ENCODE data around the gene ZBTB18. TPM values are rescaled to one million over a fixed set of nuclear protein-coding genes. Genes with fewer than 3 reads are reported as not detected.

Gene ZBTB18
- polyA plus RNA-seq, 1 experiment: 12.7 TPM

GRCh38 chr1:244060117-244060516, 9.0 kb downstream of the ZBTB18 start:
- TF ChIP-seq CTCF (IDR thresholded peaks at IDR 0.05; ENCODE audit: low read depth, low read length): no peak
- POLR2A ChIA-PET: no interaction called here
- CTCF ChIA-PET: interaction anchor here (1.6 kb wide), 1 partner anchor 193 kb away, joined by 4 read pairs; no protein-coding TSS in a partner anchor
- H3K9me3 ChIP-seq (ENCODE audit: control insufficient read depth, insufficient read depth, low read length): no peaks in the 10 kb centered on the region
- no peak for DNase-seq (ENCODE audit: low read depth, low spot score)
- no peaks in the 10 kb centered on the region for H3K27me3 ChIP-seq (ENCODE audit: control insufficient read depth, insufficient read depth, low read length)
- H3K4me3 ChIP-seq (ENCODE audit: low read depth, low read length): no peak overlapping the region
- H3K27ac ChIP-seq (ENCODE audit: low read depth, low read length): no peak overlapping the region

- no peak for TF ChIP-seq CTCF (IDR thresholded peaks at IDR 0.05; ENCODE audit: low read depth, low read length)
- DNase-seq (ENCODE audit: low read depth, low spot score): no peak
- H3K27me3 ChIP-seq (ENCODE audit: control insufficient read depth, insufficient read depth, low read length): no peaks in the 10 kb centered on the region
- no peak overlapping the region for H3K27ac ChIP-seq (ENCODE audit: low read depth, low read length)
- no peaks in the 10 kb centered on the region for H3K9me3 ChIP-seq (ENCODE audit: control insufficient read depth, insufficient read depth, low read length)
- H3K4me3 ChIP-seq (ENCODE audit: low read depth, low read length): no peak overlapping the region
- ChIA-PET POLR2A (no interaction called here), CTCF (interaction anchor here (1.6 kb wide), 1 partner anchor 192 kb away, joined by 4 read pairs; no protein-coding TSS in a partner anchor)
Measured at GRCh38 chr1:244060686-244061085, 9.6 kb downstream of the ZBTB18 start.

GRCh38 chr1:244062156-244062725, 11.2 kb downstream of the ZBTB18 start:
- DNase-seq (ENCODE audit: low read depth, low spot score): no peak
- Histone ChIP-seq H3K27ac (ENCODE audit: low read depth, low read length) (no peak overlapping the region), H3K4me3 (ENCODE audit: low read depth, low read length) (no peak overlapping the region), H3K27me3 (ENCODE audit: control insufficient read depth, insufficient read depth, low read length) (no peaks in the 10 kb centered on the region), H3K9me3 (ENCODE audit: control insufficient read depth, insufficient read depth, low read length) (no peaks in the 10 kb centered on the region)
- ChIA-PET CTCF (interaction anchor here (1.1 kb wide), 1 partner anchor 237 kb away, joined by 3 read pairs; no protein-coding TSS in a partner anchor), POLR2A (no interaction called here)
- no peak for TF ChIP-seq CTCF (IDR thresholded peaks at IDR 0.05; ENCODE audit: low read depth, low read length)

GRCh38 chr1:244063498-244063897, 12.4 kb downstream of the ZBTB18 start:
- POLR2A ChIA-PET: no interaction called here
- TF ChIP-seq CTCF (IDR thresholded peaks at IDR 0.05; ENCODE audit: low read depth, low read length): no peak
- Histone ChIP-seq H3K9me3 (ENCODE audit: control insufficient read depth, insufficient read depth, low read length) (no peaks in the 10 kb centered on the region), H3K4me3 (ENCODE audit: low read depth, low read length) (no peak overlapping the region), H3K27ac (ENCODE audit: low read depth, low read length) (no peak overlapping the region), H3K27me3 (ENCODE audit: control insufficient read depth, insufficient read depth, low read length) (no peaks in the 10 kb centered on the region)
- DNase-seq (ENCODE audit: low read depth, low spot score): no peak
- CTCF ChIA-PET: no interaction called here

- Histone ChIP-seq H3K27me3 (ENCODE audit: control insufficient read depth, insufficient read depth, low read length) (no peaks in the 10 kb centered on the region), H3K9me3 (ENCODE audit: control insufficient read depth, insufficient read depth, low read length) (no peaks in the 10 kb centered on the region), H3K4me3 (ENCODE audit: low read depth, low read length) (no peak overlapping the region), H3K27ac (ENCODE audit: low read depth, low read length) (no peak overlapping the region)
- ChIA-PET CTCF (interaction anchor here (1.4 to 1.8 kb wide), 2 partner anchors 13 to 208 kb away, joined by 5 to 7 read pairs; partner anchors contain the start of gene ZBTB18), POLR2A (no interaction called here)
- TF ChIP-seq CTCF (IDR thresholded peaks at IDR 0.05; ENCODE audit: low read depth, low read length): no peak
- no peak for DNase-seq (ENCODE audit: low read depth, low spot score)
Measured at GRCh38 chr1:244064621-244065020, 13.5 kb downstream of the ZBTB18 start.

All from AG04450 (cell line).